Ascending aorta (tissue), 2 donors: ENCODE results near the gene ABCF1. TPM values are rescaled to one million over a fixed set of nuclear protein-coding genes. Genes with fewer than 3 reads are reported as not detected.

Experiments
- DNase-seq, 2 donors: peaks; one replicate each; pipeline ENCODE4 v3.0.0-alpha.2; 2019; ENCODE audit warnings: low spot score in 2 of 2
- H3K27ac ChIP-seq, 2 donors: fragments of 200-600 bp; sonication (generic); one replicate each; pipeline ENCODE4 v1.5.1; 2016 to 2017; ENCODE audit warnings: mild to moderate bottlenecking in 1 of 2
- H3K27me3 ChIP-seq: fragments of 200-600 bp; sonication (generic); one replicate; pipeline ENCODE4 v1.5.1; 2017
- H3K36me3 ChIP-seq, 2 donors: fragments of 200-600 bp; sonication (generic); one replicate each; pipeline ENCODE4 v1.5.1; 2016
- H3K4me1 ChIP-seq, 2 donors: fragments of 200-600 bp; sonication (generic); one replicate each; pipeline ENCODE4 v1.5.1; 2016 to 2017; ENCODE audit warnings: mild to moderate bottlenecking in 1 of 2
- H3K4me3 ChIP-seq, 2 donors: fragments of 200-600 bp; sonication (generic); one replicate each; pipeline ENCODE4 v1.5.1; 2016 to 2017; ENCODE audit warnings: mild to moderate bottlenecking in 1 of 2
- H3K9me3 ChIP-seq, 2 donors: fragments of 200-600 bp; sonication (generic); one replicate each; pipeline ENCODE4 v1.5.1; 2016
- CTCF ChIP-seq, 3 experiments: fragments of 200-600 bp in 2 of 3; fragments of 450-650 bp in 1 of 3; sonication (generic) in 2 of 3; IDR thresholded peaks; one replicate each; pipeline ENCODE4 v1.5.1; 2016 to 2019; ENCODE audit warnings: antibody characterized with exemption in 3 of 3, mild to moderate bottlenecking in 1 of 3, moderate library complexity in 1 of 3
- intact Hi-C: fragments of 100-400 bp; cut with DNase I; formaldehyde crosslinking; loops from one replicate; pipeline ENCODE4 v1.15.1; 2023
- total RNA-seq: library from RNA; depleted of rRNA; stranded (reverse); fragments of >200 nt; gene quantifications from one replicate; pipeline ENCODE4 v1.1.0, GENCODE V29; 2016

Gene ABCF1
- total RNA-seq, 1 donor from 2014 or later, result 36.6 TPM

- Histone ChIP-seq H3K27me3 (no peaks in the 10 kb centered on the region), H3K36me3 (peaks cover 18 to 21% of the 10 kb centered on the region in 2 donors), H3K27ac (peak overlapping the region; percentile 95 to 96), H3K9me3 (no peaks in the 10 kb centered on the region), H3K4me3 (peak overlapping the region; percentile 77 to 94), H3K4me1 (peaks cover 16 to 47% of the 10 kb centered on the region in 2 donors)
- no peak for DNase-seq
- intact Hi-C loops, result loop anchor here (2.0 to 10.0 kb wide), 6 partner anchors 45 to 1007 kb away; partner anchors contain the start of genes ABCF1, ATP6V1G2, DDX39B and FLOT1
- no peak for TF ChIP-seq CTCF (IDR thresholded peaks at IDR 0.05)
Observed at GRCh38 chr6:30615219-30615957, 44.1 kb downstream of the ABCF1 start.

- no peak for DNase-seq
Observed at GRCh38 chr6:30615958-30616810, 44.9 kb downstream of the ABCF1 start.

GRCh38 chr6:30616811-30617564 is 45.7 kb downstream of the ABCF1 start, which contains the start of gene PPP1R10:
Gene PPP1R10, minus strand, starts transcription at chr6:30617243. Its CDS starts 7,299 bp downstream, at chr6:30609944.
- Histone ChIP-seq H3K36me3 (peaks cover 30 to 37% of the 10 kb centered on the region in 2 donors), H3K27me3 (no peaks in the 10 kb centered on the region), H3K4me3 (peak within 1 kb of the TSS; percentile 77 to 94), H3K4me1 (peaks cover 16 to 32% of the 10 kb centered on the region in 2 donors), H3K9me3 (no peaks in the 10 kb centered on the region), H3K27ac (peak within 1 kb of the TSS; percentile 95 to 96)
- TF ChIP-seq CTCF (IDR thresholded peaks at IDR 0.05), result no peak
- intact Hi-C loops, result loop anchor here (1.0 to 10.0 kb wide), 7 partner anchors 60 to 1005 kb away; partner anchors contain the start of genes ATP6V1G2, DDX39B, FLOT1 and GNL1
- peak; percentile 97 to 100 for DNase-seq

More at GRCh38 chr6:30615958-30616810, 44.9 kb downstream of the ABCF1 start:
- Histone ChIP-seq H3K27ac (peak overlapping the region; percentile 95 to 96), H3K27me3 (no peaks in the 10 kb centered on the region), H3K36me3 (peaks cover 23 to 29% of the 10 kb centered on the region in 2 donors), H3K4me1 (peaks cover 16 to 39% of the 10 kb centered on the region in 2 donors), H3K4me3 (peak overlapping the region; percentile 77 to 94), H3K9me3 (no peaks in the 10 kb centered on the region)
- no peak for TF ChIP-seq CTCF (IDR thresholded peaks at IDR 0.05)
- intact Hi-C loops, result loop anchor here (2.0 to 10.0 kb wide), 7 partner anchors 45 to 1006 kb away; partner anchors contain the start of genes ABCF1, ATP6V1G2, DDX39B and FLOT1

- TF ChIP-seq CTCF (IDR thresholded peaks at IDR 0.05), result no peak
- Histone ChIP-seq H3K9me3 (no peaks in the 10 kb centered on the region), H3K36me3 (peaks cover 37 to 45% of the 10 kb centered on the region in 2 donors), H3K27me3 (no peaks in the 10 kb centered on the region), H3K4me1 (peaks cover 16 to 26% of the 10 kb centered on the region in 2 donors), H3K27ac (peak within 1 kb of the TSS; percentile 95 to 96), H3K4me3 (peak within 1 kb of the TSS; percentile 77 to 94)
- intact Hi-C loops, result loop anchor here (1.0 to 10.0 kb wide), 7 partner anchors 61 to 1005 kb away; partner anchors contain the start of genes ATP6V1G2, DDX39B, FLOT1 and GNL1
- DNase-seq, result peak; percentile 89 to 99
Observed at GRCh38 chr6:30617565-30618269, 46.5 kb downstream of the ABCF1 start, which contains the start of gene MRPS18B. Gene MRPS18B, plus strand, starts transcription at chr6:30617840. Its CDS starts 26 bp downstream, at chr6:30617866.
